Left lung (tissue), 10 donors: ENCODE results near the gene DNMT1. TPM values are rescaled to one million over a fixed set of nuclear protein-coding genes. Genes with fewer than 3 reads are reported as not detected.
A peak's percentile ranks its signal among the peaks of the same experiment; 100 is the strongest.

ENCODE experiments used
- ATAC-seq: fragments of 200-7000 bp; cut with Tn5 transposase; one replicate; pipeline ENCODE4 v1.9.1; 2020; ENCODE audit warnings: moderate library complexity
- DNase-seq, 4 donors: peaks; one replicate each; pipeline ENCODE4 v3.0.0-alpha.2; 2013 to 2020
- H3K27ac ChIP-seq, 2 donors: fragments of 200-600 bp; sonication (generic) in 1 of 2; one replicate each; pipeline versions ENCODE4 v1.5.0 to v1.8.0; 2020 to 2021
- H3K27me3 ChIP-seq, 2 donors: fragments of 200-600 bp; sonication (generic) in 1 of 2; one replicate each; pipeline versions ENCODE4 v1.5.0 to v1.8.0; 2020 to 2021
- H3K36me3 ChIP-seq, 2 donors: fragments of 200-600 bp; sonication (generic) in 1 of 2; one replicate each; pipeline versions ENCODE4 v1.5.0 to v1.8.0; 2020 to 2021
- H3K4me1 ChIP-seq, 2 donors: fragments of 200-600 bp; one replicate each; pipeline ENCODE4 v1.8.0; 2021
- H3K4me3 ChIP-seq, 2 donors: fragments of 200-600 bp; sonication (generic) in 1 of 2; one replicate each; pipeline versions ENCODE4 v1.5.0 to v1.8.0; 2020 to 2021; ENCODE audit warnings: mild to moderate bottlenecking in 1 of 2
- H3K9me3 ChIP-seq, 2 donors: fragments of 200-600 bp; sonication (generic) in 1 of 2; one replicate each; pipeline versions ENCODE4 v1.5.0 to v1.8.0; 2020 to 2021
- CTCF ChIP-seq, 2 donors: fragments of 200-600 bp; sonication (generic) in 1 of 2; IDR thresholded peaks; one replicate each; pipeline versions ENCODE4 v1.5.0 to v1.8.0; 2021; ENCODE audit warnings: antibody characterized with exemption in 2 of 2
- intact Hi-C, 2 donors: fragments of 100-400 bp; cut with DNase I; formaldehyde crosslinking; loops; one replicate each; pipeline versions ENCODE4 v1.11.2 to v1.14.2; 2022
- polyA plus RNA-seq, 6 donors: library from polyadenylated mRNA; unstranded; fragments of 120-200 nt; gene quantifications; one replicate each; pipeline ENCODE4 v1.2.1, GENCODE V29; 2013; ENCODE audit not compliant: insufficient read length in 6 of 6
- total RNA-seq, 2 donors: library from RNA; stranded (reverse); fragmentation: NEBNext Ultra II Directional; extraction: Animal tissue kit (Norgen Biotek cat#: 25700); gene quantifications; one replicate each; pipeline ENCODE4 v1.2.1, GENCODE V29; 2021
- donor health status: DM: no; HTN: yes; CAD: no.
- donor health status: DM: no; HTN: no; CAD: no.

The DNMT1 gene
- total and polyA plus RNA-seq, 8 donors, result 65.1 to 191 (median 144) TPM

GRCh38 chr19:10227026-10227971 lies 32.5 kb upstream of the DNMT1 start:
- H3K27me3 ChIP-seq, result peaks cover 0 to 20% of the 10 kb centered on the region in 2 donors
- DNase-seq (peak in 1 of 4 donors; percentile 63), ATAC-seq (no peak)
- TF ChIP-seq CTCF (IDR thresholded peaks at IDR 0.05), result no peak
- H3K4me1 ChIP-seq, result peaks cover 0 to 27% of the 10 kb centered on the region in 2 donors
- peaks cover 0 to 18% of the 10 kb centered on the region in 2 donors for H3K36me3 ChIP-seq
- peak overlapping the region; percentile 11 to 91 for H3K27ac ChIP-seq
- H3K4me3 ChIP-seq, result no peak overlapping the region
- H3K9me3 ChIP-seq, result no peaks in the 10 kb centered on the region
- intact Hi-C loops, result no loop called here

- Histone ChIP-seq H3K4me1 (peaks cover 0 to 27% of the 10 kb centered on the region in 2 donors), H3K4me3 (no peak overlapping the region), H3K27me3 (peaks cover 0 to 20% of the 10 kb centered on the region in 2 donors), H3K9me3 (no peaks in the 10 kb centered on the region), H3K27ac (peak overlapping the region; percentile 34 to 91), H3K36me3 (peaks cover 0 to 18% of the 10 kb centered on the region in 2 donors)
- ATAC-seq (peak; percentile 44), DNase-seq (peak in 3 of 4 donors; percentile 78 to 98 (median 98))
- intact Hi-C loops, result no loop called here
- no peak for TF ChIP-seq CTCF (IDR thresholded peaks at IDR 0.05)
These were observed 31.7 kb upstream of the DNMT1 start for GRCh38 chr19:10226376-10227025.

GRCh38 chr19:10226021-10226375 lies 31.2 kb upstream of the DNMT1 start:
- Histone ChIP-seq H3K36me3 (peaks cover 0 to 18% of the 10 kb centered on the region in 2 donors), H3K27me3 (peaks cover 0 to 16% of the 10 kb centered on the region in 2 donors), H3K27ac (peak overlapping the region; percentile 34 to 91), H3K4me1 (peaks cover 0 to 29% of the 10 kb centered on the region in 2 donors), H3K9me3 (no peaks in the 10 kb centered on the region), H3K4me3 (no peak overlapping the region)
- no peak for ATAC-seq
- intact Hi-C loops, result no loop called here
- no peak for DNase-seq
- no peak for TF ChIP-seq CTCF (IDR thresholded peaks at IDR 0.05)

GRCh38 chr19:10224337-10224736 lies 29.6 kb upstream of the DNMT1 start:
- Histone ChIP-seq H3K27ac (no peak overlapping the region), H3K36me3 (peaks cover 0 to 18% of the 10 kb centered on the region in 2 donors), H3K4me3 (no peak overlapping the region), H3K27me3 (no peaks in the 10 kb centered on the region), H3K4me1 (peaks cover 0 to 30% of the 10 kb centered on the region in 2 donors), H3K9me3 (no peaks in the 10 kb centered on the region)
- DNase-seq, result no peak
- no peak for ATAC-seq
- intact Hi-C loops, result no loop called here
- no peak for TF ChIP-seq CTCF (IDR thresholded peaks at IDR 0.05)
